HG03135 (cell line): ENCODE measurements around the gene EPHB4.
"Not testable (repeated sequence)": the region's sequence is repeated elsewhere in the genome, so short reads cannot be mapped to it uniquely, and the experiment has no call there.

ENCODE experiments used
- ATAC-seq: cut with Tn5 transposase; IDR thresholded peaks from one replicate; pipeline ENCODE4 v1.9.1; 2021; ENCODE audit warnings: mild to moderate bottlenecking, moderate library complexity; ENCODE audit not compliant: unreplicated experiment

The EPHB4 gene

DNA sequence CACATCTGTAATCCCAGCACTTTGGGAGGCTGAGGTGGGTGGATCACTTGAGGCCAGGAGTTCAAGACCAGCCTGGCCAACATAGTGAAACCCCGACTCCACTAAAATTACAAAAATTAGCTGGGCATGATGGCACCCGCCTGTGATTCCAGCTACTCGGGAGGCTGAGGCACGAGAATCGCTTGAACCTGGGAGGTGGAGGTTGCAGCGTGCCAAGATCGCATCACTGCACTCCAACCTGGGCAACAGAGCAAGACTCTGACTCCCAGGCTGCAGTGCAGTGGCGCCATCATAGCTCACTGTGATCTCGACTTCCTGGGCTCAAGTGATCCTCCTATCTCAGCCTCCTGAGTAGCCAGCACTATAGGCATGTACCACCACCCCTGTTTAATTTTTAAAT, 27.6 kb upstream of the EPHB4 start:
- ATAC-seq, result not testable (repeated sequence)

- ATAC-seq, result no peak
These were observed 27.0 kb upstream of the EPHB4 start for GRCh38 chr7:100854146-100854895.

DNA sequence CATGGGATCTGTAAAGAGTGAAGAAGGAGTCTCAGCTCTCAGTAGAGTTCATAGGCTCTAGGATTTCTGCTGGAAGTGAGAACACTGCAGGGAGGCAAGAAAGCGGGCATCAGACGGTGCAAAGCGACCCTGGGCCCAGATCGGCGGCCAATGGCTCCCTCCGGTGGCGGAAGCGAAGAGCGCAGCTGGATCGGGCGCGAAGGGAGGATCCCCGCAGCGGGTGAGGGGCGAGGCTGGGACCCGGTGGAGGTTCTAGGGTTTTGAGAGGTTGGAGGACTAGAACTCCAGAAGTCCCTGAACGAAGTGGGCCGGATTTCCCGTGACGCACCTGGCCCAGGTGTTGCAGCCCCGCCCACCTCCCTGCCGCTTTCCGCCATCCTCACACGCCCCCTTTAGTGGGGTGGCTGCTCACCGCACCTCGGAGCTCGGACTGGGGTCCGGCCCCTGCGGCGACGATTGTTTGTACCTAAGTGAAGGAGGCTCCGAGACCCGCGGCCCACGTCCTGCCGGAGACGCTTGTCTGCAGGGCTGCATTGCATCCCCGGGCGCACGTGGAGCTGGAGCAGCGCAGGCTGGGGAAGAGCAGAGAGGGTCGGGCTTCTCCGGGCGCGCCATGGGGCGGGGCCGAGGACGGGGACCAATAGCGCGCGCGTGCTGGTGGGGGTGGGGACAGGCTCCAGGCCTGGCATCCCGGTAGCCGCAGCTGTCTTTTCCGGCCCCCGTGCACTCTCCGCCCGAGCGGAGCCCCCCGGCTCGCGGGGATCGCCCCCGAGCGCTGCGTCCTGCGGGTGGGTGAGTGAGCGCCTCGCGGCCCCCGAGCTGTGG, 24.9 kb upstream of the EPHB4 start, which contains the start of gene SLC12A9:
Gene SLC12A9, plus strand, starts transcription at position 666 of the 825 bp plus-strand sequence. CDS start 1,485 bp downstream, outside the sequence.
- ATAC-seq, result peak; percentile 84

DNA sequence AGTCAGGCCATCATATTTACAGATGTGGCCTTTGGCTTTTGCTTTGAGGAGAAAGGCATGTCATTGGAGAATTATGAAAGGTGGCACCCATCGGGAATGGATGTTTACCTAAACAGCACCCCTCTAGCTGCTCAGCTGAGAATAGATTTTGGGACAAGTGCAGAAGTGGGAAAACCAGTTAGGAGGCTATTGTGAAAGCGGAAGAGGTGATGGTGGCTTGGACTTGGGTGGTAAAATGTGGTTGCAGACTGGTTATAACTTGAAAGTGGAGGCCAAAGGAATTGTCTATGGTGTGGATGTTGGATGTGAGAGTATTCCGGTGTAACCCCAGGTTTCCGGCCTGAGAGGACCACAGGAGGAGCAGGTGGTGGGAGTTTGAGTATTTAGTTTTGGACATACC, 20.0 kb upstream of the EPHB4 start:
- no peak for ATAC-seq

GRCh38 chr7:100840470-100841100, 13.3 kb upstream of the EPHB4 start:
- no peak for ATAC-seq

DNA sequence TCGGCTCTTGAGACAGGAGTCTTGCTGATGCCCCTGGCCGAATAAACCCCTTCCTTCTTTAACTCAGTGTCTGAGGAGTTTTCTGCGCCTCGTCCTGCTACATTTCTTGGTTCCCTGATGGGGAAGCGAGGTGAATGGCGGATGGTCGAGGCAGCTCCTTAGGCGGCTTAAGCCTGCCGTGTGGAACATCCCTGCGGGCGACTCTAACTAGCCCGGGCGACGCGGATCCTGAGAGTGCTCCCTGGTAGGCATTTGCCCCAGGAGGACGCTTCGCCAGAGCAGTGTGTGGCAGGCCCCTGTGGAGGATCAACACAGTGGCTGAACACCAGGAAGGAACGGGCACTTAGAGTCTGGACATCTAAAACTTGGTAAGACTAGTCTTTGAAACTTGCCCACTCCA, 12.0 kb upstream of the EPHB4 start:
- ATAC-seq, result no peak

- ATAC-seq, result no peak
These were observed 9.9 kb upstream of the EPHB4 start for GRCh38 chr7:100837099-100837836.

- ATAC-seq, result no peak
These were observed 9.4 kb upstream of the EPHB4 start for GRCh38 chr7:100836812-100837098.

GRCh38 chr7:100835903-100836811, 8.8 kb upstream of the EPHB4 start:
- no peak for ATAC-seq

DNA sequence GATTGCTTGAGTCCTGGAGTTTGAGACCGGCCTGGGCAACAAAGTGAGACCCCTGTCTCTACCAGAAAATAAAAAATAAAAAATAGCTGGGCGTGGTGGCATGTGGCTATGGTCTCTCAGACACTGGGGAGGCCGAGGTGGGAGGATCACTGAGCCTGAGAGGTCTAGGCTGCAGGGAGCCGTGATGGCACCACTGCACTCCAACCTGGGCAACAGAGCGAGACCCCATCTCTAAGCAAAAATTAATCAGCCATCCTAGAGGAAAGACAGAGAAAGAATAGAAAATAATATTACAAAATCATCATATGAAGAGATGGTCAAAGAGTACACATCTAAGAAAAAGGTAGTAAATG, 4.9 kb upstream of the EPHB4 start:
- ATAC-seq, result no peak

DNA sequence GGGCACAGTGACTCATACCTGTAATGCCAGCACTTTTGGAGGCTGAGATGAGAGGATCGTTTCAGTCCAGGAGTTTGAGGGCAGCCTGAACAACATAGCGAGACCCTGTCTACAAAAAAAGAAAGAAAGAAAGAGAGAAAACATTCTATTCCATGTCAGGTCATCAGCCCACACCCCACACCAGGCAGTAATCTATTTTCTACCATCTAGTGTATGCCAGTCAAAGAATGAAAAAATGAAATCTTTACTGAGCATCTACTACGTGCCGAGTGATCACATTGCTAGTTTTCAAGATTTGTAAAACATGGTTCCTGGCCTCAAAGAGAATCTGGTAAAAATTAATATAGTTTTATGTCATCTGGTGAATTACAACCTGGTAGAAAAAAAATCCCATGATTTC, 3.1 kb upstream of the EPHB4 start:
- ATAC-seq, result no peak

DNA sequence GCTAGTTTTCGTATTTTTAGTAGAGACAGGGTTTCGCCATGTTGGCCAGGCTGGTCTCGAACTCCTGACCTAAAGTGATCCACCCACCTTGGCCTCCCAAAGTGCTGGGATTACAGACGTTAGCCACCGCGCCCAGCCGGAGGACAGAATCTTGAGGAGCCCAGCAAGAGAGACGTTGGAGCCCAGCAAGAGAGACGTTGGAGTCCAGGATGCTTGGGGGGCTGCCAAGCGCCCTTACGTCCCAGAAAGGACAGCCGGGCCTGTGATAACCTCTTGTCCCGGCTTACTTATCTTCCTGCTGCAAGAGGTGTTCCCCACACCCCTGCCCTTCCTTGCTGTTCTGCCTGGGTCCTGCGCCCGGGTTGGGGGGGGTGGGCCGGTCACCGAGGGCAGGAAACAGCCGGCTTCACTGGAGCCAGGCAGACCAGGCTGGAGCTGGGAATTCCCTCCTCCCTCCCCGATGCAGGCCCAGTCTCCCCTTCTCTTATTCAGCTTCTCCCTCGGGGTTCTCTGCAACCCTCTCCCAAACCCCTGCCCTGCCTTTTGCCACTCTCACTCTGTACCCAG, 1.9 kb upstream of the EPHB4 start:
- ATAC-seq, result no peak

- ATAC-seq, result no peak
These were observed 601 bp downstream of the EPHB4 start for GRCh38 chr7:100826514-100827329.

- no peak for ATAC-seq
These were observed 1.4 kb downstream of the EPHB4 start for GRCh38 chr7:100825751-100826513.

GRCh38 chr7:100825215-100825671, 2.1 kb downstream of the EPHB4 start:
- ATAC-seq, result no peak

- ATAC-seq, result no peak
These were observed 2.7 kb downstream of the EPHB4 start for GRCh38 chr7:100824499-100825214.

DNA sequence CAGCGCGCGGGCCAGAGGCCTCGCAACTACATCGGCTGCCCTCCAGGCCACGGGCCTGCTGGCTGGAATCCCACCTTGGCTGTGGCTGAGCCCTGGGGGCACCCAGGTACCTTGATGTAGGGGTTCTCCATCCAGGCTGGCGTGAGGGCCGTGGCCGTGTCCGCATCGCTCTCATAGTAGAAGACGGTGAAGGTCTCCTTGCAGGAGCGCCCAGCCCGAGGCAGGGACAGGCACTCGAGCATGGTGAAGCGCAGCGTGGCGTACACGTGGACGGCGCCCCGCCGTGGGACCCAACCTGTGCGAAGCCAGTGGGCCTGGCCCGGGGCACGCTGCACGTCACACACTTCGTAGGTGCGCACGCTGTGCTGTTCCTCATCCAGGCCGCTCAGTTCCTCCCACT, 3.8 kb downstream of the EPHB4 start:
- no peak for ATAC-seq

GRCh38 chr7:100823140-100823525, 4.2 kb downstream of the EPHB4 start:
- no peak for ATAC-seq
